Tibial artery (tissue), 4 donors: ENCODE measurements around the gene OTOG.

Source experiments
- DNase-seq, 2 donors: peaks; one replicate each; pipeline ENCODE4 v3.0.0-alpha.2; 2019
- H3K27ac ChIP-seq, 2 donors: fragments of 200-600 bp; sonication (generic) in 1 of 2; 1 replicate in 1 of 2; 2 replicates in 1 of 2; pipeline ENCODE4 v1.5.1; 2018 to 2019; ENCODE audit warnings: mild to moderate bottlenecking in 1 of 2
- H3K27me3 ChIP-seq, 2 donors: fragments of 200-600 bp; sonication (generic) in 1 of 2; one replicate each; pipeline versions ENCODE4 v1.5.1 to v1.6.0; 2016 to 2019
- H3K36me3 ChIP-seq, 3 donors: fragments of 200-600 bp; sonication (generic) in 2 of 3; one replicate each; pipeline ENCODE4 v1.5.1; 2016 to 2019; ENCODE audit warnings: mild to moderate bottlenecking in 2 of 3
- H3K4me1 ChIP-seq, 4 donors: fragments of 200-600 bp; sonication (generic) in 2 of 4; 1 replicate in 3 of 4; 2 replicates in 1 of 4; pipeline ENCODE4 v1.5.1; 2016 to 2019
- H3K4me3 ChIP-seq, 2 donors: fragments of 200-600 bp; sonication (generic) in 1 of 2; 1 replicate in 1 of 2; 2 replicates in 1 of 2; pipeline ENCODE4 v1.5.1; 2018 to 2019; ENCODE audit warnings: mild to moderate bottlenecking in 2 of 2
- H3K9me3 ChIP-seq, 3 donors: fragments of 200-600 bp; sonication (generic) in 1 of 3; one replicate each; pipeline ENCODE4 v1.5.1; 2016 to 2019
- CTCF ChIP-seq, 2 experiments: fragments of 200-600 bp in 1 of 2; fragments of 450-650 bp in 1 of 2; IDR thresholded peaks; one replicate each; pipeline ENCODE4 v1.5.1; 2017 to 2019; ENCODE audit warnings: antibody characterized with exemption in 2 of 2, mild to moderate bottlenecking in 1 of 2, moderate library complexity in 1 of 2
- intact Hi-C: fragments of 100-400 bp; cut with DNase I; formaldehyde crosslinking; loops from one replicate; pipeline ENCODE4 v1.15.0; 2023; ENCODE audit warnings: low total_unique reads

OTOG gene

GRCh38 chr11:17508306-17508705 lies 38.8 kb upstream of the OTOG start:
- H3K36me3 ChIP-seq: no peaks in the 10 kb centered on the region
- H3K9me3 ChIP-seq: no peaks in the 10 kb centered on the region
- intact Hi-C loops: no loop called here
- H3K4me3 ChIP-seq: no peak overlapping the region
- no peak for TF ChIP-seq CTCF (IDR thresholded peaks at IDR 0.05)
- H3K27ac ChIP-seq: peak overlapping the region; percentile 58
- no peaks in the 10 kb centered on the region for H3K27me3 ChIP-seq
- H3K4me1 ChIP-seq: peaks cover 0 to 23% (median 18%) of the 10 kb centered on the region in 4 donors
- DNase-seq: peak in 1 of 2 donors; percentile 36

DNA sequence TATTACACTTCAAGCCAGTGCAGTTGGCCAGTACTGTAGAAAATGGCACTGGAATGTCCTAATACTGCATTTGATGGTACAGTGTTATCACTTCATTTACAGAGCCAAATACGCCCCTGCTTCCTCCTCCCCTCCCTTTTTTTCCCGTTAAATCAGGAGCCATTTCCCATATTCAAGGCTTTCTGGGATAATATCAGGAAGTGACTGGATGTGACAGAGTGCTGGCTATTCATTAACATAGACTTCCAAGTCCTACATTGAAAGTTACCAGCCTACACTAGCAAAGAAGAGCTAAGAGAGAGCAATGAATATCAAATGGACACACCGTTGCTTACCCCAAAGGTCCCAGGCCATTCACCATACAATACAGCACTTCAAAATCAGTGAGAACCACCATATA lies 38.3 kb upstream of the OTOG start:
- TF ChIP-seq CTCF (IDR thresholded peaks at IDR 0.05): no peak
- no peak overlapping the region for H3K4me3 ChIP-seq
- intact Hi-C loops: no loop called here
- peaks cover 0 to 23% (median 18%) of the 10 kb centered on the region in 4 donors for H3K4me1 ChIP-seq
- H3K27me3 ChIP-seq: no peaks in the 10 kb centered on the region
- no peaks in the 10 kb centered on the region for H3K9me3 ChIP-seq
- no peaks in the 10 kb centered on the region for H3K36me3 ChIP-seq
- no peak for DNase-seq
- peak overlapping the region in 1 of 2 donors; percentile 58 for H3K27ac ChIP-seq

- intact Hi-C loops: no loop called here
- H3K36me3 ChIP-seq: no peaks in the 10 kb centered on the region
- no peaks in the 10 kb centered on the region for H3K9me3 ChIP-seq
- H3K27me3 ChIP-seq: no peaks in the 10 kb centered on the region
- peaks cover 0 to 23% (median 18%) of the 10 kb centered on the region in 4 donors for H3K4me1 ChIP-seq
- no peak overlapping the region for H3K4me3 ChIP-seq
- DNase-seq: no peak
- H3K27ac ChIP-seq: no peak overlapping the region
- TF ChIP-seq CTCF (IDR thresholded peaks at IDR 0.05): no peak
Measured at GRCh38 chr11:17510507-17511206, 36.4 kb upstream of the OTOG start.

- no peak overlapping the region for H3K4me3 ChIP-seq
- no peaks in the 10 kb centered on the region for H3K27me3 ChIP-seq
- no peak for DNase-seq
- no peaks in the 10 kb centered on the region for H3K36me3 ChIP-seq
- H3K27ac ChIP-seq: no peak overlapping the region
- intact Hi-C loops: no loop called here
- no peaks in the 10 kb centered on the region for H3K9me3 ChIP-seq
- no peak for TF ChIP-seq CTCF (IDR thresholded peaks at IDR 0.05)
- H3K4me1 ChIP-seq: peaks cover 0 to 23% (median 18%) of the 10 kb centered on the region in 4 donors
Measured at GRCh38 chr11:17511571-17511970, 35.5 kb upstream of the OTOG start.

DNA sequence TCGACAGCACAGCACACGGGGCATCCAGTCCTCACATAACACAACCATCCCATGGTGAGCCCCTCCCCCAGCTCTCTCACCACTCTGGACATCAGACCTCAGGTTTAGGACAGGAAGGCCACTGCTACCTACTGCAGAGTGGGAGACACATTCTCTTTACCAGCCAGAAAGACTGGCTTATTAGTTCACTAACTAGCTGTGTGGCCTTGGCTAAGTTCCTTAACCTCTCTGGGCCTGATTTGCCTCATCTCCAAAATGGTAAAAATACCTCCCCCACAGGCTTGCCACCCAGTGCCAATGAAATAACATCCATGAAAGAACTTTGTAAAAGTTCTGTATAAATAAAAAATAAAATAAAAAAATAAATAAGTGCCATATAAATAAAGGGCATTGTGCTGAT lies 35.0 kb upstream of the OTOG start:
- DNase-seq: no peak
- Histone ChIP-seq H3K27ac (no peak overlapping the region), H3K27me3 (no peaks in the 10 kb centered on the region), H3K4me3 (no peak overlapping the region), H3K36me3 (no peaks in the 10 kb centered on the region), H3K9me3 (no peaks in the 10 kb centered on the region), H3K4me1 (peaks cover 0 to 23% (median 18%) of the 10 kb centered on the region in 4 donors)
- TF ChIP-seq CTCF (IDR thresholded peaks at IDR 0.05): no peak
- intact Hi-C loops: no loop called here
